ENCODE results near the gene SLCO3A1.

DNA sequence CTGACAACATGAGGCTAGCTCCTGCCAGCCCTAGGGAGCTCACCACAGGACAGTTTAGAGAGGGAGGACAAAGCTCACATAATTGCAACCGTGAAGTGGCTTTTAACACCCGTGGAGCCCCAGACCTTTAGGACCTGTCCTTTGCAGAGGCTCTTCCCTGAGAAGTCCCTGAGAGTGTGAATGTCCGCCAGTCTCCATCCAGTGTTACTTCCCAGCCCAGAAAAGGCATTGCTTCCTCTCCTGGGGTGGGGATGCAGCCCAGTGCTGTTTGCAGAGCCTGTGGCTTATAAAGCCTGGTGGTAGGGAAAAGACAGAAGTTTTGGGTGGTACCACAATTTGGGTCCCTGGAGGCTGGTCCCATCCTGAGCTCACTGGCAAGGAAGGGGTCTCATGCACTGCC, 182.0 kb downstream of the SLCO3A1 start:
- TF ChIP-seq, protein P1, sequence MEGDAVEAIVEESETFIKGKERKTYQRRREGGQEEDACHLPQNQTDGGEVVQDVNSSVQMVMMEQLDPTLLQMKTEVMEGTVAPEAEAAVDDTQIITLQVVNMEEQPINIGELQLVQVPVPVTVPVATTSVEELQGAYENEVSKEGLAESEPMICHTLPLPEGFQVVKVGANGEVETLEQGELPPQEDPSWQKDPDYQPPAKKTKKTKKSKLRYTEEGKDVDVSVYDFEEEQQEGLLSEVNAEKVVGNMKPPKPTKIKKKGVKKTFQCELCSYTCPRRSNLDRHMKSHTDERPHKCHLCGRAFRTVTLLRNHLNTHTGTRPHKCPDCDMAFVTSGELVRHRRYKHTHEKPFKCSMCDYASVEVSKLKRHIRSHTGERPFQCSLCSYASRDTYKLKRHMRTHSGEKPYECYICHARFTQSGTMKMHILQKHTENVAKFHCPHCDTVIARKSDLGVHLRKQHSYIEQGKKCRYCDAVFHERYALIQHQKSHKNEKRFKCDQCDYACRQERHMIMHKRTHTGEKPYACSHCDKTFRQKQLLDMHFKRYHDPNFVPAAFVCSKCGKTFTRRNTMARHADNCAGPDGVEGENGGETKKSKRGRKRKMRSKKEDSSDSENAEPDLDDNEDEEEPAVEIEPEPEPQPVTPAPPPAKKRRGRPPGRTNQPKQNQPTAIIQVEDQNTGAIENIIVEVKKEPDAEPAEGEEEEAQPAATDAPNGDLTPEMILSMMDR (IDR thresholded peaks at IDR 0.05), result no peak
- TF ChIP-seq POLR2A (IDR thresholded peaks at IDR 0.05), result no peak

Measured in adrenal gland (tissue), 5 donors.